ENCODE results near the gene SUCNR1. TPM values are rescaled to one million over a fixed set of nuclear protein-coding genes. Genes with fewer than 3 reads are reported as not detected.
A peak's percentile ranks its signal among the peaks of the same experiment; 100 is the strongest.

SUCNR1 gene
- total RNA-seq, 1 donor from 2014 or later = 0.30 TPM

DNA sequence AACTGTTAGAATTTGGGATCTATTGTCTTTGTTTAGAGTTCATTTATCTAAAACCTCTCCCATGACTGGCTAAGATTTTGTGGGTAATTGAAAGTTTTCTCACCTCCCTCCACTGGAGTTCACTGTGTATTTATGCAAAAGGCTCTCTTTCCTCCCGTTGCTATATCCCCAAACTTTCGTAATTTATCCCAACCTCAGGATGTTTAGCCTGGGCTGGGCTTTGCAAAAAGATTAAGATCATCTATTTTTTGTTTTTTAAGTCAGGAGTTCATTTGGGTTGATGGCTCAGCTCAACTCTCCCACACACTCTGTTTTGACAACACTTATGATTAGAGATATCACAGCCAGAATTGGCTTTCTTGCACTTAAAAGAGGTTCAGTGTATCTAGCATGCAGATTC is 27.0 kb downstream of the SUCNR1 start:
- H3K4me3 ChIP-seq = no peak overlapping the region
- TF ChIP-seq, protein P1, sequence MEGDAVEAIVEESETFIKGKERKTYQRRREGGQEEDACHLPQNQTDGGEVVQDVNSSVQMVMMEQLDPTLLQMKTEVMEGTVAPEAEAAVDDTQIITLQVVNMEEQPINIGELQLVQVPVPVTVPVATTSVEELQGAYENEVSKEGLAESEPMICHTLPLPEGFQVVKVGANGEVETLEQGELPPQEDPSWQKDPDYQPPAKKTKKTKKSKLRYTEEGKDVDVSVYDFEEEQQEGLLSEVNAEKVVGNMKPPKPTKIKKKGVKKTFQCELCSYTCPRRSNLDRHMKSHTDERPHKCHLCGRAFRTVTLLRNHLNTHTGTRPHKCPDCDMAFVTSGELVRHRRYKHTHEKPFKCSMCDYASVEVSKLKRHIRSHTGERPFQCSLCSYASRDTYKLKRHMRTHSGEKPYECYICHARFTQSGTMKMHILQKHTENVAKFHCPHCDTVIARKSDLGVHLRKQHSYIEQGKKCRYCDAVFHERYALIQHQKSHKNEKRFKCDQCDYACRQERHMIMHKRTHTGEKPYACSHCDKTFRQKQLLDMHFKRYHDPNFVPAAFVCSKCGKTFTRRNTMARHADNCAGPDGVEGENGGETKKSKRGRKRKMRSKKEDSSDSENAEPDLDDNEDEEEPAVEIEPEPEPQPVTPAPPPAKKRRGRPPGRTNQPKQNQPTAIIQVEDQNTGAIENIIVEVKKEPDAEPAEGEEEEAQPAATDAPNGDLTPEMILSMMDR (IDR thresholded peaks at IDR 0.05; ENCODE audit: borderline replicate concordance) = no peak
- no peaks in the 10 kb centered on the region for H3K27me3 ChIP-seq (ENCODE audit: low read depth)
- H3K4me1 ChIP-seq = peaks cover 48% of the 10 kb centered on the region
- H3K9me3 ChIP-seq (replicated peaks) = no peaks in the 10 kb centered on the region
- intact Hi-C loops (cut with micrococcal nuclease) = no loop called here
- H3K36me3 ChIP-seq = no peaks in the 10 kb centered on the region
- no peak overlapping the region for H3K27ac ChIP-seq (replicated peaks)
- no peak for DNase-seq

DNA sequence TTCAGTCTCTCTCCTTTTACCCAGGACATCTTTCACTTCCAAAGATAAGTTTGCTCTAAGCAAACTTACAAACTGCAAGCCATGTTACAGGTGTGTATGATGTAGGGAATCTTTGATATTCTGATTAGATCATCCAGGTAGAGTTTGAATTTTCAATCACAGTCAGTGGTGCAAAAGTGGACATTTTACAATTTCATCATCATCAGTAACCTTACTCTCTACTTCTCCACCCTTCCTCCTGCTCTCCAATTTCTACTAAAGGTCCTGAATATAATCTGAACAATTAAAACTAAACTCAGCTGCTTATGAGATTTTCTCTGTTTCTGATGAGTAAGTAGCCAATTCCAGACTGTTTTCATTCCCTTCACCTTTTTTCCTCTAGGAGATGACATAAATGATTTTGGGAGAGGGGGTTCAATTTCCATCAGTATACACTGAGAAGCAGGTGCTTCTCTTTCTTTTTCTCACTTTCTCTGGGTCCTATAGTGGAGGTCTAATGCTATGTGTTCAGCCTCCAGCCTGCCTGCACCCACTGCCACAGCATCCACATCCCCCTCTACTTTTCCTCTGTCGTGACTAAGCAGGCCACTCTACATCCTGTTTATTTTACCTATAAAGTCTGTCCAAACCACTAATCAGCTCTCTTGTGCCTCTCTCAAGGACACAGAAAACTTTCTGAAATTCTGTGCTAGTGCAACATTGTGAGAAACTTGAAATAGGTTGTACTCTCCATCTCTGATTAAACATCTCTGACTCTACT is 27.6 kb downstream of the SUCNR1 start:
- Histone ChIP-seq H3K4me1 (peaks cover 48% of the 10 kb centered on the region), H3K36me3 (no peaks in the 10 kb centered on the region), H3K27me3 (ENCODE audit: low read depth) (no peaks in the 10 kb centered on the region), H3K27ac (replicated peaks) (peak overlapping the region; percentile 61), H3K4me3 (no peak overlapping the region), H3K9me3 (replicated peaks) (no peaks in the 10 kb centered on the region)
- no peak for DNase-seq
- TF ChIP-seq, protein P1 (IDR thresholded peaks at IDR 0.05; ENCODE audit: borderline replicate concordance) = no peak
- intact Hi-C loops (cut with micrococcal nuclease) = no loop called here

DNA sequence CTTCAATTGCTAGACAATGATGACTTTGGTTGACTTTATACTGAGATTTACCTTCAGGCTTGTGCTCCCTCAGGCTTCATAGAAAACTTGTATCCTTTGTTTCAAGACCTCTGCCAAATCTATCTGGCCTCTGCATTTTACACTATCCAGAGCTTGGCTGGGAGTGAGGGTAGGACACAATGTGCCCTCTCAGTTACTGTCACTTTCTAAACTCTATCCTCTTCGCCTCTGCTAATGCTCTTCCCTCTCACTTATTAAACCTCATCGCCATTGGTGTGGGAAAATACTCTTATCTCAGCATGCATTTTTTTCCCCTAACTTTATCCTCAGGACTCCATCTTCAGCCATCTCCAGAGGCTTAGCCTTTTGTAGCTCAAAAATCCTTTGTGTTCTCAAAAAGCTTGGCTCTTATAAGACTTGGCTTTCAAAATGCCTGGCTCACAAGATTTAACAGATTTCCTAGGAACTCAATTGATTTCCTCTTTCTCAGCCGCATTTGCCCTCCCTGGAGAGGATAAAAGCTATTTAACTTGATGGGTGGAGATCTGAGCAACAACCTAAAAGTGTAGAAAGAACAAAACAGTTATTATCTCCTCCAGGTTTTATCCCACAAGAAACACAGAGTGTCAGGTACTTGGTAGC is 28.3 kb downstream of the SUCNR1 start:
- peaks cover 48% of the 10 kb centered on the region for H3K4me1 ChIP-seq
- H3K4me3 ChIP-seq = no peak overlapping the region
- TF ChIP-seq, protein P1 (IDR thresholded peaks at IDR 0.05; ENCODE audit: borderline replicate concordance) = no peak
- no peaks in the 10 kb centered on the region for H3K9me3 ChIP-seq (replicated peaks)
- no peak for DNase-seq
- intact Hi-C loops (cut with micrococcal nuclease) = no loop called here
- no peaks in the 10 kb centered on the region for H3K27me3 ChIP-seq (ENCODE audit: low read depth)
- H3K27ac ChIP-seq (replicated peaks) = peak overlapping the region; percentile 61
- H3K36me3 ChIP-seq = no peaks in the 10 kb centered on the region

DNA sequence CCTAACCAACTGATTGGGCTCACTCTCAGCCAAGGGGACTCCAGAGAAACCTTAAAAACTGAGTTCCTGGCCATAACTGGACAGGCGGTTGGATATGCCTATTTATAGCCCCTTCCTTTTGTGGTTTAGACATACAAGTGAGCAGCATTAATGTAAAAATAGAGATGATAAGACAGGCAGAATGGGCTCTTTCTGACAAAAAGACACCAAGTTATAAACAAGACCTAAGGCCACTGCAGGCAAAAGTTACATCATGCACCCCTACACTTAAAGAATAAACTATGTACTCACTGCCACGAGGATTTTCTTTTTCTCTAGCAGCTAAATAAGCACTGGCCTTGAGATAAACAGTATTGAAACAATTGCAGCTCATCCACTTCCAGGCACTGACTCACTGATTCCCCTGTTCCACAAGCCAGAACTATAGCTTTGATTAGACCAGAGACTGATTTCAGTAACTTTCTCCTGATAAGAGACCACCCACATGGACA is 30.1 kb downstream of the SUCNR1 start:
- peak overlapping the region; percentile 36 for H3K27ac ChIP-seq (replicated peaks)

DNA sequence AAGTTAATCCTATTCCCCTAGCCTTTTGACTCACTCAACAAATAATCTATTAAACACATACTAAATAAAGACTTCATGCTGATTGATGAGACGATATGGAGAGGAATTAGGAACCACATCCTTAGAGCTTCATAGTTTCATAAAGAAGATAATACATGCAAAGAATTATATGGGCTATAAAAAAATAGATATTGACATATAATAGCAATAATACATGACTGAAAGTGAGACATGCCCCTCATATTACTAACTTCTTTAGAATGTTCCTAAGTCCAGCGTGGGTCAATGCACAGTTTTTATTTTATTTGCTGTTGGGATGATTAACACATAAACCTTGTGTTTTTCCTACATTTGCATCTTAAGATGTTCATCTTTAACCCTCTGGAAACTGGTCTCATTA is 32.2 kb downstream of the SUCNR1 start:
- Histone ChIP-seq H3K27ac (replicated peaks) (no peak overlapping the region), H3K4me1 (peaks cover 38% of the 10 kb centered on the region), H3K36me3 (no peaks in the 10 kb centered on the region), H3K4me3 (no peak overlapping the region), H3K9me3 (replicated peaks) (no peaks in the 10 kb centered on the region), H3K27me3 (ENCODE audit: low read depth) (no peaks in the 10 kb centered on the region)
- intact Hi-C loops (cut with micrococcal nuclease) = no loop called here
- DNase-seq = no peak
- TF ChIP-seq, protein P1 (IDR thresholded peaks at IDR 0.05; ENCODE audit: borderline replicate concordance) = no peak

More for the DNA sequence above, 30.1 kb downstream of the SUCNR1 start:
- no peaks in the 10 kb centered on the region for H3K36me3 ChIP-seq
- intact Hi-C loops (cut with micrococcal nuclease) = no loop called here
- no peaks in the 10 kb centered on the region for H3K27me3 ChIP-seq (ENCODE audit: low read depth)
- H3K9me3 ChIP-seq (replicated peaks) = no peaks in the 10 kb centered on the region
- peaks cover 48% of the 10 kb centered on the region for H3K4me1 ChIP-seq
- H3K4me3 ChIP-seq = no peak overlapping the region
- TF ChIP-seq, protein P1 (IDR thresholded peaks at IDR 0.05; ENCODE audit: borderline replicate concordance) = no peak
- no peak for DNase-seq

All from left ventricle myocardium inferior (tissue), 1 donor.